Adipose tissue (tissue), 3 donors: ENCODE measurements around the gene PPP1R9B. TPM values are rescaled to one million over a fixed set of nuclear protein-coding genes. Genes with fewer than 3 reads are reported as not detected.

Source experiments
- H3K27ac ChIP-seq: one replicate; pipeline ENCODE4 v1.5.1; 2013; ENCODE audit warnings: low read depth, low read length
- WGBS, 3 donors: extraction: QIAGEN DNeasy Blood & Tissue Kit; methylation state at CpG; one replicate each; pipeline ENCODE4 v1.1.7; 2013; 5-methylcytosine and 5-hydroxymethylcytosine counted together
- polyA plus RNA-seq, 3 donors: library from polyadenylated mRNA; stranded (reverse); fragments of 200-250 nt; gene quantifications; one replicate each; pipeline ENCODE4 v1.2.3, GENCODE V29; 2013
- donor health status: healthy with polysubstance abuse.
- donor health status: Bipolar disorder and iron deficiency.
- donor health status: healthy.

The PPP1R9B gene
- polyA plus RNA-seq, 3 donors = 11.8 to 48.7 (median 21.6) TPM

DNA sequence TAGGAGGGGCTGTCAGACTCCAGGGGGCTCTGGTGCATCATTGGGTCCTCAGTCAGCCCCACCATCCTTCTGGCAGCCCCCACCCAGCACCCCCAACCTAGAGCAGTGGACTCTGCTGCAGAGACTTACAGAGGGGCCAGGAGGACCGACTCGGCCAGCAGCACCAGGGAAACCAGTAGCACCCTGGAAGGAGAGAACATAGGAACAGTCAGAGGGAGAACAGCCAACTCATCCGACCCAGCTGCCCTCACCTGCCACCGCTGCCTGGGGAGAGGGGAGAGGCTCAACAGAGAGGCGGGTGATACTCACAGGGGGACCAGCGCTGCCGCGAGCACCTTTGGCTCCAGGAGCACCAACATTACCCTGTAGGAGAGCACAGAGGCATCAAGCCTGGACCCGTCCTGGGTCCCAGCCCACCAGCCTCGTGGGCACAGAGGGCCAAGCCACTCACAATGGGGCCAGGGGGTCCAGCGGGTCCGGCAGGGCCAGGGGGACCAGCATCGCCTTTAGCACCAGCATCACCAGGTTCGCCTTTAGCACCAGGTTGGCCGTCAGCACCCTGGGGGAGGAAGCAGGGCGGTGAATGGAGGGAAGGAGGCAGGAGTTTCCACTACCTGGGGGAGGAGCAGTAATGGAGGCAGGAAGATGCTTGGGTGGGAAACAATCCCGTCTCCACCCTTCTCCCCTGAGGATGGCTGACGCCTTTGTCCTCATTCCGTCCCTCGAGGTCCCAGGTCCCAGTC lies 39.2 kb upstream of the PPP1R9B start:
- no peak overlapping the region for H3K27ac ChIP-seq
- 66 to 75% (median 72%) methylated on average over 19 to 20 of the region's 20 CpGs for WGBS, 3 donors

DNA sequence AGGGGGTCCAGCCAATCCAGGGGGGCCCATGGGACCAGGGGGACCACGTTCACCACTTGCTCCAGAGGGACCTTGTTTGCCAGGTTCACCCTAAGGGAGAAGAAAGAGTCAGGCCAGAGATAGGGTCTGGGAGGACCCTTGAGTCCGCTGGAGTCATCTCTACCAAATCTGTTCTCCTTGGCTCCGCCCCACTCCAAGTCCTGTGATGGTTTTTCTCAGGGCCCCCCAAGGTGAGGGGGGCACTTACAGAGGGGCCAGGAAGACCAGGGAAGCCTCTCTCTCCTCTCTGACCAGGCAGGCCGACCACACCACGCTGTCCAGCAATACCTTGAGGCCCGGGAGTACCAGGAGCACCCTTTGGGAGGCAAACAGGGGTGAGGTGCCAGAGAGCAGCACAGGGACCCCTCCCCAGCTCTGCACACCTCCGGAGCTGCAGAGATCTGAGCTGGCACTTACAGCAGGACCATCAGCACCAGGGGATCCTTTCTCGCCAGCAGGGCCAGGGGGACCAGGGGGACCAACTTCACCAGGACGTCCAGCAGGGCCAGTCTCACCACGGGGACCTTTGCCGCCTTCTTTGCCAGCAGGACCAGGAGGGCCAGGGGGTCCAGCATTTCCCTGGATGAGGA lies 38.6 kb upstream of the PPP1R9B start:
- WGBS, 3 donors = 67 to 76% (median 71%) methylated on average over 11 of the region's 11 CpGs
- no peak overlapping the region for H3K27ac ChIP-seq

DNA sequence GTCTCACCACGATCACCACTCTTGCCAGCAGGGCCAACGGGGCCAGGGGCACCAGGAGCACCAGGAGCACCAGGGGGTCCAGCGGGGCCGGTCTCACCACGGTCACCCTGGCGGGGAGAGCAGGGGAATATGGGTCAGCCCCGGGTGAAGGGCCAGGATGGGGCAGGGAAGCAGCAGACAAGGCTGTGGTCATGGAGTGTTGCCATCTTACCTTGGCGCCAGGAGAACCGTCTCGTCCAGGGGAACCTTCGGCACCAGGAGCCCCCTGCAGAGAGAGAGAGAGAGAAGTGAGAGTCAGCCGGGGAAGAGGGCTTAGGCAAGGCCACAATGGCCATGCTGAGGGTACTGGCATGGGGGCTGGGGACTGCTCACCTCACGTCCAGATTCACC lies 38.0 kb upstream of the PPP1R9B start:
- WGBS, 3 donors = 61 to 75% (median 73%) methylated on average over 13 of the region's 13 CpGs
- no peak overlapping the region for H3K27ac ChIP-seq

DNA sequence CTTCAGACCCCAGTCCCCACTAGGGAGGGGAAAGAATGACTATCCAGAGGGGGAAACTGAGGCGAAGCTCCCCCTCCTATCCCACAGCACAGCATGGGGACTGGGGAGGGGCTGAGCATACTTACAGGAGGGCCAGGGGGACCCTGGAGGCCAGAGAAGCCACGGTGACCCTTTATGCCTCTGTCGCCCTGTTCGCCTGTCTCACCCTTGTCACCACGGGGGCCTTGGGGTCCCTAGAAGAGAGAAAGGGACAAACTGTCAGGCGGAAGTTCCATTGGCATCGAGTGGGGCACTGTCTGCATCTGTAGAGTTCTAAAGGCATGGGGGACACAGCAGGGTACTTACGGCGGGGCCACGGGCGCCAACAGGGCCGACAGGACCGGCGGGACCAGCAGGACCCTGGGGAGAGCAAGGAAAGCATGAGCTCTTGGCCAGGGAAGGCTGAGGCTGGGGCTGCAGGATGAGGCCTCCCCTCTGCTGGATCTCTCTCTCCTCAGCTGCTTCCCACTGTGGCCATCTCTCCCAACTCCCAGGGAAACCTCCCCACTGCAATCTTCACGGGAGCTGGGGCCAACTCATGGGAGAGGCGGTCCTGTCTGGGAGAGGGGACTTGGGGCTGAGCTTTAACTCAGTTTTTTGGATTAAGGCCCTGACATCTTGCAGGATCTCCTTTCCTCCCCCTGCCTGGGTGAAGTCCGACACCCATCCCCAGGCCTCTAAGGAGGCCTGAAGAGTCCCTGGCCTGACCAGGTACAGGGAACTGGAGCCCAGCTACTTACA lies 37.5 kb upstream of the PPP1R9B start:
- 67 to 83% (median 76%) methylated on average over 13 to 17 of the region's 17 CpGs for WGBS, 3 donors
- H3K27ac ChIP-seq = no peak overlapping the region

DNA sequence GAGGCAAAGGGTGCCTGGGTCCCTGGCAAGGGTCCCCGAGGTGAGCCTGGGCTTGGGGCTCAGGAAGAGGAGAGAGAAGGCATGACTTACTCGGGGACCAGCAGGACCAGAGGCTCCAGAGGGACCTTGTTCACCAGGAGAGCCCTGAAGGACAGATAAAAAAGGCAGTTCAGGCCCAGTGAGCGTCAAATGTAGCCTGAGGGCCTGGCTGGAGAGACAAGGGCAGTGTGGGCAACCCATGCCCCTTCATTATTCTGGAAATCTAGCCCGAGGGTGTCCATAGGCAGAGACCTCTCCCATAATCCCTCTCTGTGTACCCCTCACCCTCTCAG lies 36.9 kb upstream of the PPP1R9B start:
- 60 to 75% (median 67%) methylated on average over 4 of the region's 4 CpGs for WGBS, 3 donors
- no peak overlapping the region for H3K27ac ChIP-seq

DNA sequence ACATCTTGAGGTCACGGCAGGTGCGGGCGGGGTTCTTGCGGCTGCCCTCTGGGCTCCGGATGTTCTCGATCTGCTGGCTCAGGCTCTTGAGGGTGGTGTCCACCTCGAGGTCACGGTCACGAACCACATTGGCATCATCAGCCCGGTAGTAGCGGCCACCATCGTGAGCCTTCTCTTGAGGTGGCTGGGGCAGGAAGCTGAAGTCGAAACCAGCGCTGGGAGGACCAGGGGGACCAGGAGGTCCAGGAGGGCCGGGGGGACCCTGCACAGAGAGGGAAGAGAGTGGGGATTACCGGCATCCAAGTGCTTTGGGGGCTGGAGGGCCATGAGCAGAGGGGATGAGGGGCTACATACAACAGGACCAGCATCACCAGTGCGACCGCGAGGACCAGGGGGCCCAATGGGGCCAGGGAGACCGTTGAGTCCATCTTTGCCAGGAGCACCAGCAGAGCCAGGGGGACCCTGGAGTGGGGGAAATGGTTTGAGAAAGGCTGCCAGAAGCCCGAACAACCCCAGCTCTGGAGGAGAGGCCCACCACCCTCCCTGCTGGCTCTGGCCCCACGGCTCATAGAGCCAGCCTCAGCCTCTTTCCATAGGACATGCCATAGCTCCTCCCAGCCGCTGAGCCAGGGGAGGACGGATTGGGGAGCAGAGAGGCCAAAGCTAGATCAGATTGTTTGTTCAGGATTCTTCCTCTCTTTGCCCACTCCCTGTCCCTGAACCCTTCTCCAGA lies 36.4 kb upstream of the PPP1R9B start:
- WGBS, 3 donors = 69 to 82% (median 77%) methylated on average over 24 of the region's 24 CpGs
- no peak overlapping the region for H3K27ac ChIP-seq

DNA sequence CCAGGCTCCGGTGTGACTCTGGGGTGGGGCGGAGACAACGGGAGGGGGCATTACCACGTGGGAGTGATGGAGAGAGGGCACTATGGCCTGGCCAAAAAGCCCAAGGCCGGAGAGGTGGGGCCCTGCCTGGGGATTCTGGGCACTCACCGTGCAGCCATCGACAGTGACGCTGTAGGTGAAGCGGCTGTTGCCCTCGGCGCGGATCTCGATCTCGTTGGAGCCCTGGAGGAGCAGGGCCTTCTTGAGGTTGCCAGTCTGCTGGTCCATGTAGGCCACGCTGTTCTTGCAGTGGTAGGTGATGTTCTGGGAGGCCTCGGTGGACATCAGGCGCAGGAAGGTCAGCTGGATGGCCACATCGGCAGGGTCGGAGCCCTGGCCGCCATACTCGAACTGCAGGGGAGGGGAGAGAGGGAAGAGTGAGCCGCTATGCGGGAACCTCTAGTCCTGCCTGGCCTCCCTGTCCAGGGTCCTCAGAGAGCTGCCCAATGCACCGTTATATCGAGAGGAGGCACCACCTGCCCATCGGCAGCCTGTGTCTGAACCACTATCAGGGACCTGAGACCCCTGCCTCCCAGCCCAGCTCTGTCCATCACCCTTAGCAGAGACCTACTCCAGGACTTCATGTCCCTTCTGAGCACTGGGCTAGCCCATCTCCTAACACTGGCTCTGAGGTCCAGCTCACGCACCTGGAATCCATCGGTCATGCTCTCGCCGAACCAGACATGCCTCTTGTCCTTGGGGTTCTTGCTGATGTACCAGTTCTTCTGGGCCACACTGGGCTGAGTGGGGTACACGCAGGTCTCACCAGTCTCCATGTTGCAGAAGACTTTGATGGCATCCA lies 35.4 kb upstream of the PPP1R9B start:
- no peak overlapping the region for H3K27ac ChIP-seq
- 76 to 83% (median 83%) methylated on average over 31 of the region's 31 CpGs for WGBS, 3 donors

DNA sequence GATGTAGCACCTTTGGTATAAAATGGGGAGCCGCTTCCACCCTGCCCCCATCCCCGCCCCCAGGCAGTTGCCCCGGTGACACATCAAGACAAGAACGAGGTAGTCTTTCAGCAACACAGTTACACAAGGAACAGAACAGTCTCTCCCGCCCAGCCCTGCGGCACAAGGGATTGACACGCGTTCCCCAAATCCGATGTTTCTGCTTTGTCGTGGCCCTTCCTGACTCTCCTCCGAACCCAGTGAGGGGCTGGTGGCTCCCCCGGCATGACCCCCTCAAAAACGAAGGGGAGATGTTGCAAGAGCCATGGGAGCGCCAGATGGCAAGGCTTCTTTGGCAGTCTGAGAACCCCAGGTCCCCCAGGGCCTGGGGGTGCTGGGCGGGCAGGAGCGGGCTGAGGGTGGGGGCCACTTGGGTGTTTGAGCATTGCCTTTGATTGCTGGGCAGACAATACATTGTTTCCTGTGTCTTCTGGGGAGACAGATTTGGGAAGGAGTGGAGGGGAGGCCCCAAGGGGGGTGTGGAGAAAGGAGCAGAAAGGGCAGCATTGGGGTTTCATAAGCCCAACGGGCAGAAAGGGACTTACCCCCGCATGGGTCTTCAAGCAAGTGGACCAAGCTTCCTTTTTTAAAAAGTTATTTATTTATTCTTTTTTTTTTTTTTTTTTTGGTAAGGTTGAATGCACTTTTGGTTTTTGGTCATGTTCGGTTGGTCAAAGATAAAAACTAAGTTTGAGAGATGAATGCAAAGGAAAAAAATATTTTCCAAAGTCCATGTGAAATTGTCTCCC lies 34.3 kb upstream of the PPP1R9B start:
- H3K27ac ChIP-seq = no peak overlapping the region
- 35 to 72% (median 45%) methylated on average over 19 of the region's 19 CpGs for WGBS, 3 donors

DNA sequence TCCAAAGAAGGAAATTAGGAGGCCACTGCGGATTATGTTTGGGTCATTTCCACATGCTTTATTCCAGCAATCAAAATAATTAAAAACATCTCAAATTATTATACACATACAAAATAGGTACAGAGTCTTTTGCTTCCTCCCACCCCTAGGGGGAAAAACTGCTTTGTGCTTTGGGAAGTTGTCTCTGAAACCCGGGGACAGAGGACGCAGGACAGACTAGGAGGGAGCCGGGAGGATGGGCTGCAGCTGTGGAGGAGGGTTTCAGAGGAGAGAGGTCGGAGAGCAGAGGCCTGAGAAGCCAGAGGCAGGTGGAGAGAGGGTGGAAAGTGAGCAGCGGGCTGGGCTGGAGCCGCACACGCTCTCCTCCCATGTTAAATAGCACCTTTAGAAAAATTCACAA lies 33.6 kb upstream of the PPP1R9B start:
- H3K27ac ChIP-seq = no peak overlapping the region
- WGBS, 3 donors = 43 to 64% (median 48%) methylated on average over 8 of the region's 8 CpGs

DNA sequence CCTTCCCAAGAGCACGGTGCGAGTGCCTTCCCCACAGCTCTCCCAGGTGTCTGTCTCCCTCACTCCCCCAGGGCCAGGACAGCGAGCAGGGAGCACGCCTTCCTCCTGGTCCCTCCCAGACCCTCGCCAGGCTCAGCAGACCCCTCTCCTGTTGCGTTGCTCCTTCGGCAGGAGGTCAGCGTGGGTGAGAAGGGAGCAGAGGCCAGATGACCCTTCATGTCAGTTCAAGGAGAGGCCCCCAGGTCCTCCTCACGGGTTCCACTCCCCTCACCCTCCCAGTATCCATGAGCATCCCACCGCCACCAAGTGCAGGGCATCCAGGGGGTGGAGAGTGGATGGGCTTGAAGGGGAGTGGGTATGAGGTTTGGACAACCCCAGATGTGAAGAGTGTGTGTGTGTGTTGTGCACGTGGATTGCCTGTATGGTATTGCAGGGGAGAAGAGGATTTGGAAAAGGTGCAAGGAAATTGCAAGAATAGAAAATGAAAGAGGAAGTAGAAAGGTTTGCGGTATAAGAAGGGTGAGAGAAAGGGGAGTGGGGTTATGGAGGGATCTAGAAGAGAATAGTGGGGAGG lies 33.0 kb upstream of the PPP1R9B start:
- 45 to 69% (median 57%) methylated on average over 12 of the region's 12 CpGs for WGBS, 3 donors

DNA sequence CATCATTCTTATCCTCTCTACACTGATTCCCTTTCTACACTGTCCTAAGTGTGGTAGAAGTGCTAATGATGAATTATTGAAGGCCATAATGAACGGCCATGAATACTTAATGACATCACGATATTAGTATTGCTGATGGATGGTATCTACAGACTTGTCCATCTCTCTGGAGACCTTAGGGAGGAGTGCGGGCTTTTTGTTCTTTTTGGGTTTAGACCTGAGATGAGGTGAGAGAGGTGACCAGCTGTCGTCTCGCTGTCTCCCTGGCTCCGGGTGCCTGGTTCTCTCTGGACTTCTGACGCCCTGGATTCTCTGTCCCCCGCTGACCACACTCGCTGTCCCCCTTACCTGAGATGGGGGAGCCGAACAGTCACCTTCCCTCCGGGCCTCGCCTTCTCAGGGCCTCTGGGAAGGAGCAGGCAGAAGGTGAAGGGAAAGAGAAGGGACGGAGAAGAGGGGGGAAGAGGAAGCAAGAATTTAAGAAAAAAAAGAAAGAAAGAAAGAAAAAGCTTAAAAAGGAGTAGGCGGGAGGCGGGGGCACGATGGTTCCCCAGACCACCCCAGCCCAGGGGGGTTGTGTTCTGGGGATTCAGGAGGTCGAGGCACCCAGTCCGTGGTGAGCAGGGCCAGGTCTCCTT lies 32.4 kb upstream of the PPP1R9B start:
- H3K27ac ChIP-seq = no peak overlapping the region
- 80 to 83% (median 80%) methylated on average over 16 to 18 of the region's 18 CpGs for WGBS, 3 donors

More for the DNA sequence above, 33.0 kb upstream of the PPP1R9B start:
- no peak overlapping the region for H3K27ac ChIP-seq

DNA sequence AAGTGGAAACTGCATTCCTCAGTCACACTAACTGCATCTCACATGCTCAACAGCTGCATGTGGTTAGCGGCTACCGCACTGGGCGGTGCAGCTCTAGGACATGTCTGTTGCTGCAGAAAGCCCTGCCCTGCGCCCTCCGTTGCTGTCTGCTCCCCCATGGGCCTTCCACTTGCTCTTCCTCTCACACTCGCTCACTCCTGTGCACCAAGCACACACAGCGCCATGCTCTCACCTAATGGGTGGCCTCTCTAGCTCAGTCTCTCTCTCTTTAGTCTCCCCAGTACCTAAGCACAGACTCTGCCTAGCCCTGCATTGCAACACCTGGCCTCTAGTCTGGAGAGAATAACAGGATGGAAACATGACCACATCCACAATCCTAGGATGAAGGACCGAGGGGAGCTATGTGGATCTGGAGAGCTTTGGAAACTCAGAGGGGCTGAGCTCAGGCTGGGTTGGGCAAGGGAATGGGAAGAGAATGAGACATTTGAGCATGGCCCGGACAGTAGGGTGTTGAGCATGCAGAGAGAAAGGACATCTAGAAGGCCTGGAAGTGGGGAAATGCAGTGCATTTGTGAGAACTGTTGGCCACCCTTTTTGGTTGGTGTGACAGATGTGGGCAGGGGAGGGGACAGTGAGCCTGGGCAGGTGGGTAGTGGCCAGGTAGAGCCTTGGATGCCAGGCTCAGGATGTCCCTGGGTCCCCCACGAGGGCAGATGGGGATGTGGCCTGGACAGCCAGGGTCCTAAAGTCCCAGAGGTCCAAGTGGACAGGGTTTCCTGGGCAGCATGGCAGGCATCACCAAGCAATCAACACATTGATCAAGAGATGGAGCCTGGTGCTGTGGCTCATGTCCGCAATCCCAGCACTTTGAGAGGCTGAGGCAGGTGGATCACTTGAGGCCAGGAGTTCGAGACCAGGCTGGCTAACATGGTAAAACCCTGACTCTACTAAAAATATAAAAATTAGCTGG lies 31.4 kb upstream of the PPP1R9B start:
- 73 to 78% (median 77%) methylated on average over 12 of the region's 12 CpGs for WGBS, 3 donors
- H3K27ac ChIP-seq = no peak overlapping the region

DNA sequence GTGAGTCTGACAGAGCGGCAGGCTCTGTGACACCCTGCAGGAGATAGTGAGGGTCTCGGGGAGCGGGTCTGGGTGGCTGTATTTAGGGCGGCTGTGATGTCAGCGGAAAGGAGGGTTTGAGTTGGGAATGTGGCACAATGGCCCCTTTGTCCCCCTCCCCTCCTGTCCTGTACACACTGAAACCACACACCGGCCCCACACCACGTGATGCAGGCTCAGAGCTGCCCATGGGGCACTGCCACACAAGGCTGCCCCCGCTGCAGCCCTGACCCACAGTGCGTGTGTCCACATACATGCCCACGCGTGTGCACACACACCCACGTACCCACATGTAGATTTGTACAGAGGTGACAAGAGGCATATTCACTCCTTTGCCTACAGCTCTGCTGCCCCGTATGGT lies 30.7 kb upstream of the PPP1R9B start:
- WGBS, 3 donors = 84 to 94% (median 89%) methylated on average over 12 to 13 of the region's 13 CpGs
- H3K27ac ChIP-seq = no peak overlapping the region

DNA sequence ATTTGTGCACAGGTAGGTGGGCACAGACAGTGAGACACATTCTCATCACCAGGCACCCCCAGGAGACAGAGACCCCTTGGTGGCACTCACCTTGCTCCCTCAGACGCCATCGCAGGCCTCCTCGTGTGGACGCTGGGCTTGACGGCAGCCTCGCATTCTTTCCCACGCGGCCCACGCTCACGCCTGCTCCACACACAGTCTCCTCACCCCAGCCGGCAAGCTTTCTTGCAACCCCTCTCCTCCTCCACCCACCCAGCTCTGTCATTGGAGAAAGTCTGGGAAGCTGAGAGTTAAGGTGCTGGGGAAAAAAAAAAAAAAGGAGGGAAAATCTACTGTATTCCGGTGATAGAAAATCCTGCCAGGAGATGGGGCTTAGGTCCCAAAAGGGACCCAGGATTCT lies 30.1 kb upstream of the PPP1R9B start:
- 82 to 88% (median 86%) methylated on average over 12 of the region's 12 CpGs for WGBS, 3 donors
- H3K27ac ChIP-seq = no peak overlapping the region

DNA sequence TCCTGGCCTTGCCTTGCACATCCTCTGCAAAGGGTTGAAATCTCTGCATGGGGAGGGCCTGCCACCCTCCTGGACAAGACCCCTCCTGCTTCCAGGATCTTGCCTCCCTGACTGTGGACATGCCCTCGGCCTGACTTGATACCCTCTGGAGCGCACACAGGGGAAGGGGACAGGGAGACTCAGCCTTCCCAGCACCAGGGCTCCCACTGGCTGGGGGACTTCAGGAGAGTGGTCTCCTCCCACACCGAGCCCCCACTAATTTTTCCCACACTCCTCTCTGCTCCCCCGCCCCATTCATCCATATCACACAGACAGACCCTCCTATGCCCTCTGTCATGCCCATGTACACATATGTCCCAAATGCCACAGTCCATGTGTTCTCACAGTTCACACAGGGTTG lies 29.6 kb upstream of the PPP1R9B start:
- no peak overlapping the region for H3K27ac ChIP-seq
- 90 to 96% (median 95%) methylated on average over 4 of the region's 4 CpGs for WGBS, 3 donors
